A375 (cell line): ENCODE results near the gene LENEP. TPM values are rescaled to one million over a fixed set of nuclear protein-coding genes. Genes with fewer than 3 reads are reported as not detected.

Experiments used
- small RNA-seq: library from RNA; depleted of rRNA; stranded (forward); fragments of <200 nt; gene quantifications from one replicate; pipeline ENCODE3, GENCODE V24; 2014
- total RNA-seq: library from RNA; depleted of rRNA; stranded (reverse); fragments of >200 nt; shearing (Covaris generic); gene quantifications from 2 replicates; pipeline ENCODE4 v1.2.3, GENCODE V29; 2014; rRNA removed

Gene LENEP, protein sequence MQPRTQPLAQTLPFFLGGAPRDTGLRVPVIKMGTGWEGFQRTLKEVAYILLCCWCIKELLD
- total RNA-seq, result not detected in 2 replicates

DNA sequence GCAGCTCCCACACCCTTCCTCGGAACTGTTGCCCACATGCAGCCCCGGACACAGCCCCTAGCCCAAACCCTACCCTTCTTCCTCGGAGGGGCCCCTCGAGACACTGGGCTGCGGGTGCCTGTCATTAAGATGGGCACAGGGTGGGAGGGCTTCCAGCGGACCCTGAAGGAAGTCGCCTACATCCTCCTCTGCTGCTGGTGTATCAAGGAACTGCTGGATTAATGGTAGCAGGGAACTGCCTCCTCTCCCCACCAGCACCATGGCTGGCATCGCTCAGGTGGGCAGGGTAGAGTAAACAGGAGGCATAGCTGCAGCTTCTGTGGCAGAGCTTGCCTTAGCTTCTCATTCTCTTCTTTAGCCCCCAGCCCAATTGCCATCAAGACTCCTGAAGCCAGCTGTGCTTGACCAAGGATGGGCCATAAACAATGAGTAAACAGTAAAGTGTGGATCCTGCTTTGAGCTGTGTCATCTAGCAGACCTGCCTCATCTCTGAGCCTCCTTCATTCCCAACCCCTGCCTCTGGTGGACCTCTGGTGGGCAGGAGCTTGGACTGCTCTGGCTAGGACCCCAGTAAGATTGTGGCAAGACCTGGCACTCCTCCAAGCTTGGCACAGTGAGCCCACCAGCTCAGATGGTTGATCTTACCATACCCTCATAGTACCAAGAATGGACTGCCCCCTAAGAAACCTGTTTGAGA lies at the start of gene LENEP:
Gene LENEP, plus strand, starts transcription at position 15 of the 697 bp plus-strand sequence. Its CDS starts 22 bp downstream, at position 37.

DNA sequence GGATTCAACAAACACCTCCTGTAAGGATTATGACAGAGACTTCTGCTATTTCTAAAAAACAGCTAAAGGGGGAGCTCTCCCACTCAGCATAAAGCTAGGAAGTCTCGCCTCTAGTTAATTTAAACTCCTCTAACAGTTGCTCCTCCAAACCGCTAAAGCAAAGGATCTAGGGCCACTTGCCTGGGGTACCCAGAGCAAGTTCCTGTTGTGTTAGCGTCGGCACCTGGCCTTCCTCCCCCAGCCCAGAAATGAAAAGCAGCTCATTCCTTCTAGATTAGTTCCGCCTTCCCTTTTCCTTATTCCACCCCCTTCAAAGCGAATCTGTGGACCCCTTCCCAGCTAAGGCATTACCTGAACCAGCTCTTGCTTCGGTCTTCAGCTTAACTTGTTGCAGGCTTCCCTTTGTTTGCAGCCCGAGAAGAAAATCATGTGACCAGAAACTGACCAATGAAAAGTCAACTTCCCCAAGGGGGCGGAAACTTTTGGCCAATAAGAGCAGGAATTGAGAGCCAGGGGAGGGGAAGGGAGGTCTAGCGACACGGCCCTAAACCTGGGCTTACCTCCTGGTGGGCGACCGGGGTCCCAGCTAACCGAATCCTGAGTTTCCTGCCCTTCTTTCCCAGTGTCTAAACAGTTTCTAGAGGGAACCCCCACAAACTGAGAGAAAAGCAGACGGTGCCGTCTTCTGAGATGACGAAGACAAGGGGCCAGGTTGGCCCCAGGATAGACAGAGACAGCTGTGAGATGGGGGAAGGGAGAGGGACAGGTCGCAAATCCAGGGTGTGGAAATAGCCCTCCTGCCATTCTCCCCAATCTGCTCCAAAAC lies 37.5 kb upstream of the LENEP start, which contains the start of gene PBXIP1:
Gene PBXIP1, minus strand, starts transcription at position 382 of the 826 bp plus-strand sequence. CDS start 2,378 bp downstream, outside the sequence.

GRCh38 chr1:154961207-154962155 lies 31.9 kb upstream of the LENEP start, which contains the start of gene PYGO2:
Gene PYGO2, minus strand, starts transcription at chr1:154961782. Its CDS starts 206 bp downstream, at chr1:154961576.

DNA sequence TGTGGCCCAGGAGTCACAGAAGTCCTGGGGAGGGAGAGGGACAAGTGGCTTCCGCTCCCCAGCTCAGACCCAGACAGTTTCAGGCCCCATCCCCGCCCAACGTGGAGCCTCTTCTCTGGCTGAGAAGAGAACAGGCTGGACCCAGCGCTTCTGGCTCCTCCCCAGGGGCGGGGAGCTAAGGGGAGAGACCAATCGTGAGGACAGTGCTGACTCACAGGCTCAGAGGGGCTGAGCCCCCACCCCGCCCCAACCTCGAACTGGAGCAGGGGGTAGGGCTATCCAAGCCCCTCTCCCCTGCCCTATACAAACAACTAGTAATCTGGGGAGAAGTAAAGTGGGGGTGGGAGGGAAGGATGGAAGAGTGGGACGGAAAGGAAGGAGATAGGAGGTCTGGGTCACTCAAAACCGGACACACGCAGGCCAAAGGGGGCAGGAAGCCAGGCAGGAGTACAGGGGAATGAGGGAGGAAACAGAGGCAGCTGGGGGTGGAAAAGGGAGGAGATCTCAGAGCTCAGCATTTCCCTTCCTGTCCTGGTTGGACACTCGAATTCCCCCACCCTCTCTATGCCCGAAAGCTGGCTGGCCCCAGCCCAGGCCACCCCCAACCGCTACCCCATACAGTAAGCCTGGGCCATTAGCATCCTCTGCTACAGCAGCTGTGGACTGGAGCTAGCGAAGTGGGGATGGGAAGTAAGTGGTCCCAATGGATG lies 22.6 kb upstream of the LENEP start, which contains the start of gene SHC1:
Gene SHC1, minus strand, starts transcription at position 117 of the 710 bp plus-strand sequence. CDS start 221 bp downstream, outside the sequence.

GRCh38 chr1:154974102-154974807 lies 19.1 kb upstream of the LENEP start, which contains the start of gene CKS1B:
Gene CKS1B, plus strand, starts transcription at chr1:154974681. Its CDS starts 65 bp downstream, at chr1:154974746.

DNA sequence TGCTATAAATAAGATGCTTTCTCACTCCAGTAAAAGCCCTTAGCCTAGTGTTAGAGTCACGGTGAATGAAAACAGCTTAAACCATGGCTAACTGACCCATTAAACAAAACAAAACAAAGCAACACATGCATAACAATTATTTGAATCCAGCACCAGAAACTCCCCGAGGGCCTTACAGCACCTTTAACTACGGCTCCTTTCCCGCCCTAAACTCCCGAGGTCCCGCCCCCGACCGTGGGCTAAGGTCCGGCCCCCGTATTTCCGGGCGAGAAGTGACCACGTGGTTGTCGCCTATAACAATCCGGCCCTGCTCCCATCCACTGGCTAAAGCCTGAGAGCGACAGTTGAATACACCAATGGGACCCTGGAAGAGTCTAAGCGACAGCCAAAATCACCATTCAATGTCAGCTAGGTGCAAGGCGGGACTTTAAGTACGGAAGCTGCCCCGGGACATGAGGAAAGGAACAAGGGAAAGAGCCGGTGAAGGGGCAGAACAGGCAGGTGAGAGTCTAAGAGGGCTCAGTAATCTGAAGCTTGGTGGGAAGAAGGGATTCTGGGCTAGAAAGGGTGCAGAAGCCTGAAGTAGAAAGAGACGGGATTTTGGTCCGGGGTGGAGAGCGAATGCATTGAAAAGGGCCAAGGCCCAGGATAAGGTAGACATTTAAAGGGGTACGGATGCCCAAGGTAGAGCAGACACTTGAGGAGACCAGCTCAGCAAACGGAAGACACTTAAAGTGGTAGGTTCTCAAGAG lies 10.3 kb upstream of the LENEP start, which contains the start of gene FLAD1:
Gene FLAD1, plus strand, starts transcription at position 448 of the 752 bp plus-strand sequence. CDS start 351 bp downstream, outside the sequence.

GRCh38 chr1:155002464-155003226 lies 9.3 kb downstream of the LENEP start, which contains the start of gene ZBTB7B:
Gene ZBTB7B, plus strand, starts transcription at chr1:155002802. Its CDS starts 11,859 bp downstream, at chr1:155014661.

GRCh38 chr1:155033524-155033923 lies 40.1 kb downstream of the LENEP start, which contains the start of the genes DCST1 and DCST2:
Gene DCST1, plus strand, starts transcription at chr1:155033824. Its CDS starts 213 bp downstream, at chr1:155034037.
Gene DCST2, minus strand, starts transcription at chr1:155033781. Its CDS starts 80 bp downstream, at chr1:155033701.

Small RNA genes lying within 50 kb of the gene (small RNA-seq; reads per million reads assigned to genes)
- gene MIR4258 (not detected), gene RF00017 (not detected)

Other genes with a start within 250 kb of the LENEP start
- 0.74 and 1.3 TPM in 2 replicates for gene KCNN3, start 123.3 kb upstream of the LENEP start, total RNA-seq
- gene PMVK, start 56.9 kb upstream of the LENEP start, total RNA-seq, result 13.8 and 17.6 TPM in 2 replicates
- 44.9 and 55.1 TPM in 2 replicates for gene PBXIP1, start 37.5 kb upstream of the LENEP start, total RNA-seq
- gene PYGO2, start 31.8 kb upstream of the LENEP start, total RNA-seq, result 31.9 and 39.8 TPM in 2 replicates
- 279 and 321 TPM in 2 replicates for gene SHC1, start 22.8 kb upstream of the LENEP start, total RNA-seq
- gene CKS1B, start 18.9 kb upstream of the LENEP start, total RNA-seq, result 192 and 226 TPM in 2 replicates
- 52.3 and 59.9 TPM in 2 replicates for gene FLAD1, start 10.2 kb upstream of the LENEP start, total RNA-seq
- gene ZBTB7B, start 9.2 kb downstream of the LENEP start, total RNA-seq, result 20.9 and 21.1 TPM in 2 replicates
- 0.19 and 0.40 TPM in 2 replicates for gene DCST2, start 40.2 kb downstream of the LENEP start, total RNA-seq
- gene DCST1, start 40.2 kb downstream of the LENEP start, total RNA-seq, result not detected in 2 replicates
- 112 and 116 TPM in 2 replicates for gene ADAM15, start 57.7 kb downstream of the LENEP start, total RNA-seq
- gene EFNA4, start 70.2 kb downstream of the LENEP start, total RNA-seq, result 7.5 and 7.8 TPM in 2 replicates
- gene EFNA3, start 85.3 kb downstream of the LENEP start, total RNA-seq, result 2.5 and 3.0 TPM in 2 replicates
- 37.2 and 40.0 TPM in 2 replicates for gene EFNA1, start 134.3 kb downstream of the LENEP start, total RNA-seq
- gene SLC50A1, start 142.3 kb downstream of the LENEP start, total RNA-seq, result 68.9 and 72.0 TPM in 2 replicates
- gene DPM3, start 146.9 kb downstream of the LENEP start, total RNA-seq, result 75.7 and 98.1 TPM in 2 replicates
- gene KRTCAP2, start 179.7 kb downstream of the LENEP start, total RNA-seq, result 102 and 136 TPM in 2 replicates
- 2.3 and 3.4 TPM in 2 replicates for gene TRIM46, start 180.3 kb downstream of the LENEP start, total RNA-seq
- 36.2 and 40.8 TPM in 2 replicates for gene THBS3, start 214.3 kb downstream of the LENEP start, total RNA-seq
- gene MTX1, start 215.1 kb downstream of the LENEP start, total RNA-seq, result 125 and 141 TPM in 2 replicates